Fibroblast of villous mesenchyme (primary cell): ENCODE data around the gene NPTX2. TPM values are rescaled to one million over a fixed set of nuclear protein-coding genes. Genes with fewer than 3 reads are reported as not detected.

Experiments
- DNase-seq: peaks from one replicate; pipeline ENCODE4 v3.0.0-alpha.2; 2010; ENCODE audit warnings: low read depth
- H3K4me3 ChIP-seq: 2 replicates; pipeline ENCODE4 v1.5.1; 2011; ENCODE audit warnings: low read depth, mild to moderate bottlenecking, low read length
- CTCF ChIP-seq: IDR thresholded peaks from 2 replicates; pipeline ENCODE4 v1.5.1; 2012; ENCODE audit warnings: low read depth, mild to moderate bottlenecking, low read length; ENCODE audit not compliant: insufficient read depth
- total RNA-seq: library from RNA; depleted of rRNA; stranded (reverse); fragments of >200 nt; gene quantifications from 2 replicates; pipeline ENCODE4 v1.2.3, GENCODE V29; 2012

Gene NPTX2
- total RNA-seq, 1 donor: 0.43 TPM

GRCh38 chr7:98599886-98600285 lies 17.2 kb upstream of the NPTX2 start:
- no peak overlapping the region for H3K4me3 ChIP-seq
- no peak for DNase-seq
- TF ChIP-seq CTCF: no peak

- H3K4me3 ChIP-seq: no peak overlapping the region
- no peak for TF ChIP-seq CTCF
- DNase-seq: no peak
Measured at GRCh38 chr7:98602755-98603398, 14.2 kb upstream of the NPTX2 start.

- TF ChIP-seq CTCF: no peak
- H3K4me3 ChIP-seq: no peak overlapping the region
- DNase-seq: no peak
Measured at GRCh38 chr7:98603399-98603788, 13.7 kb upstream of the NPTX2 start.

GRCh38 chr7:98613601-98614425 lies 3.3 kb upstream of the NPTX2 start:
- H3K4me3 ChIP-seq: no peak overlapping the region
- TF ChIP-seq CTCF: no peak
- peak; percentile 29 for DNase-seq

GRCh38 chr7:98616381-98617050 lies 569 bp upstream of the NPTX2 start:
- no peak for TF ChIP-seq CTCF
- H3K4me3 ChIP-seq: no peak overlapping the region
- no peak for DNase-seq

GRCh38 chr7:98617960-98618418 lies 904 bp downstream of the NPTX2 start:
- no peak for DNase-seq
- no peak for TF ChIP-seq CTCF
- H3K4me3 ChIP-seq: no peak overlapping the region
